ENCODE results near the gene SERPINB1. TPM values are rescaled to one million over a fixed set of nuclear protein-coding genes. Genes with fewer than 3 reads are reported as not detected.
"Not testable (repeated sequence)": the region's sequence is repeated elsewhere in the genome, so short reads cannot be mapped to it uniquely, and the experiment has no call there.

SERPINB1 gene
- total RNA-seq, 1 donor from 2014 or later: 7.2 TPM

- H3K27ac Mint-ChIP-seq (ENCODE audit: unreplicated experiment): no peak overlapping the region
- TF ChIP-seq CTCF (conservative IDR thresholded peaks at IDR 0.05): no peak
- H3K27me3 Mint-ChIP-seq (ENCODE audit: low read depth): peaks cover 9% of the 10 kb centered on the region
- H3K4me1 Mint-ChIP-seq: peaks cover 32% of the 10 kb centered on the region
- H3K4me3 Mint-ChIP-seq: no peak overlapping the region
- DNase-seq (ENCODE audit: low read depth, low spot score): no peak
- H3K9me3 Mint-ChIP-seq: peaks cover 3% of the 10 kb centered on the region
- peaks cover 3% of the 10 kb centered on the region for H3K36me3 Mint-ChIP-seq (ENCODE audit: low read depth)
Observed at GRCh38 chr6:2863901-2864300, 22.2 kb upstream of the SERPINB1 start.

GRCh38 chr6:2862712-2863181, 21.1 kb upstream of the SERPINB1 start:
- peaks cover 3% of the 10 kb centered on the region for H3K9me3 Mint-ChIP-seq
- H3K4me1 Mint-ChIP-seq: peaks cover 42% of the 10 kb centered on the region
- TF ChIP-seq CTCF (conservative IDR thresholded peaks at IDR 0.05): no peak
- H3K4me3 Mint-ChIP-seq: no peak overlapping the region
- no peak for DNase-seq (ENCODE audit: low read depth, low spot score)
- H3K27me3 Mint-ChIP-seq (ENCODE audit: low read depth): peaks cover 9% of the 10 kb centered on the region
- peaks cover 3% of the 10 kb centered on the region for H3K36me3 Mint-ChIP-seq (ENCODE audit: low read depth)
- H3K27ac Mint-ChIP-seq (ENCODE audit: unreplicated experiment): no peak overlapping the region

GRCh38 chr6:2861822-2862164, 20.1 kb upstream of the SERPINB1 start:
- no peak overlapping the region for H3K4me3 Mint-ChIP-seq
- H3K4me1 Mint-ChIP-seq: peaks cover 50% of the 10 kb centered on the region
- H3K27me3 Mint-ChIP-seq (ENCODE audit: low read depth): peaks cover 9% of the 10 kb centered on the region
- H3K36me3 Mint-ChIP-seq (ENCODE audit: low read depth): peaks cover 3% of the 10 kb centered on the region
- DNase-seq (ENCODE audit: low read depth, low spot score): no peak
- TF ChIP-seq CTCF (conservative IDR thresholded peaks at IDR 0.05): no peak
- peaks cover 3% of the 10 kb centered on the region for H3K9me3 Mint-ChIP-seq
- no peak overlapping the region for H3K27ac Mint-ChIP-seq (ENCODE audit: unreplicated experiment)

- H3K4me3 Mint-ChIP-seq: no peak overlapping the region
- no peak overlapping the region for H3K27ac Mint-ChIP-seq (ENCODE audit: unreplicated experiment)
- peaks cover 3% of the 10 kb centered on the region for H3K36me3 Mint-ChIP-seq (ENCODE audit: low read depth)
- H3K4me1 Mint-ChIP-seq: peaks cover 51% of the 10 kb centered on the region
- TF ChIP-seq CTCF (conservative IDR thresholded peaks at IDR 0.05): no peak
- no peak for DNase-seq (ENCODE audit: low read depth, low spot score)
- peaks cover 9% of the 10 kb centered on the region for H3K27me3 Mint-ChIP-seq (ENCODE audit: low read depth)
- peaks cover 3% of the 10 kb centered on the region for H3K9me3 Mint-ChIP-seq
Observed at GRCh38 chr6:2861060-2861821, 19.6 kb upstream of the SERPINB1 start.

- not testable (repeated sequence) for H3K9me3 Mint-ChIP-seq; DNase-seq (ENCODE audit: low read depth, low spot score); H3K4me3 Mint-ChIP-seq; H3K27me3 Mint-ChIP-seq (ENCODE audit: low read depth); H3K27ac Mint-ChIP-seq (ENCODE audit: unreplicated experiment); H3K36me3 Mint-ChIP-seq (ENCODE audit: low read depth)
- H3K4me1 Mint-ChIP-seq: peaks cover 53% of the 10 kb centered on the region
Observed at GRCh38 chr6:2860706-2861059, 19.0 kb upstream of the SERPINB1 start.

- not testable (repeated sequence) for H3K9me3 Mint-ChIP-seq; H3K27me3 Mint-ChIP-seq (ENCODE audit: low read depth); DNase-seq (ENCODE audit: low read depth, low spot score); H3K4me3 Mint-ChIP-seq; H3K27ac Mint-ChIP-seq (ENCODE audit: unreplicated experiment); H3K36me3 Mint-ChIP-seq (ENCODE audit: low read depth)
- H3K4me1 Mint-ChIP-seq: peaks cover 55% of the 10 kb centered on the region
Observed at GRCh38 chr6:2859798-2860705, 18.4 kb upstream of the SERPINB1 start.

Measured in neural crest cell (in vitro differentiated cells).